RWPE2 (cell line): ENCODE measurements around the gene TSFM.
A peak's percentile ranks its signal among the peaks of the same experiment; 100 is the strongest.

Source experiments
- ATAC-seq: fragments of 200-7000 bp; cut with Tn5 transposase; 3 replicates; pipeline ENCODE4 v1.9.1; 2021; ENCODE audit warnings: low read depth
- DNase-seq: peaks from one replicate; pipeline ENCODE4 v3.0.0-alpha.2; 2020; ENCODE audit warnings: low spot score
- H3K27ac ChIP-seq: fragments of 450-650 bp; 2 replicates; pipeline ENCODE4 v1.5.1; 2017; ENCODE audit warnings: mild to moderate bottlenecking; ENCODE audit not compliant: poor library complexity, severe bottlenecking
- H3K27me3 ChIP-seq: fragments of 250-450 bp; sonication (Bioruptor Pico); 2 replicates; pipeline ENCODE4 v1.5.1; 2021; ENCODE audit warnings: mild to moderate bottlenecking, moderate library complexity; ENCODE audit not compliant: insufficient read depth, poor library complexity, severe bottlenecking
- H3K36me3 ChIP-seq: fragments of 250-450 bp; sonication (Bioruptor Pico); 2 replicates; pipeline ENCODE4 v1.5.1; 2020; ENCODE audit warnings: low read depth, mild to moderate bottlenecking, moderate library complexity
- H3K4me1 ChIP-seq: fragments of 250-450 bp; sonication (Bioruptor Pico); 2 replicates; pipeline ENCODE4 v1.5.1; 2021; ENCODE audit warnings: mild to moderate bottlenecking, moderate library complexity; ENCODE audit not compliant: insufficient read depth, poor library complexity, severe bottlenecking
- H3K4me3 ChIP-seq: fragments of 250-450 bp; sonication (Bioruptor Pico); 2 replicates; pipeline ENCODE4 v1.5.1; 2021; ENCODE audit warnings: mild to moderate bottlenecking, moderate library complexity; ENCODE audit not compliant: severe bottlenecking
- H3K9me3 ChIP-seq: fragments of 250-450 bp; sonication (Bioruptor Pico); 2 replicates; pipeline ENCODE4 v1.5.1; 2021; ENCODE audit warnings: mild to moderate bottlenecking, moderate library complexity; ENCODE audit not compliant: severe bottlenecking
- TF ChIP-seq, protein P1 (sequence below): fragments of 450-650 bp; IDR thresholded peaks from one replicate; pipeline ENCODE4 v1.5.1; 2017; ENCODE audit warnings: mild to moderate bottlenecking, moderate library complexity; ENCODE audit not compliant: poor library complexity, severe bottlenecking

The TSFM gene

GRCh38 chr12:57751788-57752667 is 30.6 kb upstream of the TSFM start, which contains the start of gene CDK4:
TSS of gene CDK4 (minus strand) at chr12:57752310. CDS start at chr12:57751717, 593 bp downstream.
- Histone ChIP-seq H3K9me3 (no peaks in the 10 kb centered on the region), H3K4me3 (peak within 1 kb of the TSS; percentile 82), H3K27me3 (no peaks in the 10 kb centered on the region), H3K27ac (peak within 1 kb of the TSS; percentile 65), H3K4me1 (peaks cover 8% of the 10 kb centered on the region), H3K36me3 (peaks cover 42% of the 10 kb centered on the region)
- peak; percentile 99 for DNase-seq
- ATAC-seq: peak; percentile 69
- TF ChIP-seq, protein P1, sequence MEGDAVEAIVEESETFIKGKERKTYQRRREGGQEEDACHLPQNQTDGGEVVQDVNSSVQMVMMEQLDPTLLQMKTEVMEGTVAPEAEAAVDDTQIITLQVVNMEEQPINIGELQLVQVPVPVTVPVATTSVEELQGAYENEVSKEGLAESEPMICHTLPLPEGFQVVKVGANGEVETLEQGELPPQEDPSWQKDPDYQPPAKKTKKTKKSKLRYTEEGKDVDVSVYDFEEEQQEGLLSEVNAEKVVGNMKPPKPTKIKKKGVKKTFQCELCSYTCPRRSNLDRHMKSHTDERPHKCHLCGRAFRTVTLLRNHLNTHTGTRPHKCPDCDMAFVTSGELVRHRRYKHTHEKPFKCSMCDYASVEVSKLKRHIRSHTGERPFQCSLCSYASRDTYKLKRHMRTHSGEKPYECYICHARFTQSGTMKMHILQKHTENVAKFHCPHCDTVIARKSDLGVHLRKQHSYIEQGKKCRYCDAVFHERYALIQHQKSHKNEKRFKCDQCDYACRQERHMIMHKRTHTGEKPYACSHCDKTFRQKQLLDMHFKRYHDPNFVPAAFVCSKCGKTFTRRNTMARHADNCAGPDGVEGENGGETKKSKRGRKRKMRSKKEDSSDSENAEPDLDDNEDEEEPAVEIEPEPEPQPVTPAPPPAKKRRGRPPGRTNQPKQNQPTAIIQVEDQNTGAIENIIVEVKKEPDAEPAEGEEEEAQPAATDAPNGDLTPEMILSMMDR: no peak

DNA sequence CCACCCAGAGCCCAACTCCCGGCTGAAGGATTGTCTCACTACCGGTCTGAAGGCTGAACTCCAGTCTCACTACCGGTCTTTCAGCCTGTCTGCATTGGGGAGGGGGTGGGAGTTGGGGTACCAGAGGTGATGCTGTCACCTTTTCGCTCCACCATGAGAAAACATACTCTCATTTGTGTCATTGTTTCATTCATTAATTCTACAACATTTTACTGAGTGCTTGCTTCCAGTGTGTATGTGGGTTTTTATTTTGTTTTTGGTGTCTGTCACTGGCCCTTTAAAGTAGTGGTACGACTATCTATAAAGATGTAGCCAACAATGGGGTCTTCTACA is 30.0 kb upstream of the TSFM start:
- DNase-seq: no peak
- peaks cover 40% of the 10 kb centered on the region for H3K36me3 ChIP-seq
- no peaks in the 10 kb centered on the region for H3K27me3 ChIP-seq
- H3K4me1 ChIP-seq: peaks cover 8% of the 10 kb centered on the region
- TF ChIP-seq, protein P1: no peak
- H3K9me3 ChIP-seq: no peaks in the 10 kb centered on the region
- ATAC-seq: no peak
- peak overlapping the region; percentile 65 for H3K27ac ChIP-seq
- peak overlapping the region; percentile 13 for H3K4me3 ChIP-seq

GRCh38 chr12:57753756-57754337 is 28.7 kb upstream of the TSFM start:
- no peaks in the 10 kb centered on the region for H3K27me3 ChIP-seq
- DNase-seq (no peak), ATAC-seq (no peak)
- TF ChIP-seq, protein P1: no peak
- H3K27ac ChIP-seq: peak overlapping the region; percentile 65
- peaks cover 33% of the 10 kb centered on the region for H3K36me3 ChIP-seq
- no peak overlapping the region for H3K4me3 ChIP-seq
- H3K9me3 ChIP-seq: no peaks in the 10 kb centered on the region
- peaks cover 8% of the 10 kb centered on the region for H3K4me1 ChIP-seq

DNA sequence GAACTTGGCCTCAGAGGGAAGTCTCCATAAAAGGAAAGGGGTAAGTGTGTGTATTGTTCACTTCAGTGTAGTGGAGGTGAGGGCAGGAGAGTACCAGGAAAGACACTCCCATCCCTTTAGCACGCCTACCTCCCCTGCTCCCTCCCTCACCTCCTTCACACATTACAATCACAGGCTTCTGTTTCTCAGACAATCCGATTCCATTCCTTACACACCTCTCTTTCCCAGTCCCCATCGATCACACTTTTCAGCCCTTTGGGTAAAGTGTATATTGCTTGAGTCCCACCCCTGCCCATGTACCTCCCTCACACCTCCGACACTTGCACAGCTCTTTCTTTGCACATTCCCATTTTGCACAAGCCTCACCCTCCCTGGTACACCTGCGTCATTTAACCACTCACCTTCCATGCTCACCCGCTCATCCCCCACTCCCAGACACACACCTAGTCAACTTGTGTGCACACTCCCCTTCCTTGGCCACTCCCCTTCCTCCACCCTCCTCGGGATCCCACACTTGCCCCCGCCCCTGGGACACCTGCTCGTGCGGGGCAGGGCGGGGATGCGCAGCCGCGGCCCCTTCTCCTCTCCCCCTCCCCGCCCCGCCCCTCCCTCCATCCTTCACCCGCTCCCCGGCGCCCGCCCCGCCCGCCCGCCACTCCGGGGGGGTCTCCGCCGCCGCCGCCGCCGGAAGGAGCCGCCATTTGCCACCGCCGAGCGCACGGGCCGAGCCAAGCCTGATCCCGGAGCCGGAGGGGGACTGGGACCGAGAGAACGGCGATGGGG is 28.0 kb upstream of the TSFM start, which contains the start of gene MARCHF9:
MARCHF9 (plus strand) TSS at position 693 of the 783 bp plus-strand sequence. CDS start 426 bp downstream, outside the sequence.
- Histone ChIP-seq H3K27me3 (no peaks in the 10 kb centered on the region), H3K4me3 (peak within 1 kb of the TSS; percentile 78), H3K36me3 (peaks cover 25% of the 10 kb centered on the region), H3K4me1 (peaks cover 8% of the 10 kb centered on the region), H3K9me3 (no peaks in the 10 kb centered on the region), H3K27ac (peak within 1 kb of the TSS; percentile 65)
- ATAC-seq (peak; percentile 61), DNase-seq (peak; percentile 88)
- TF ChIP-seq, protein P1: no peak
